Mucosa of stomach (tissue), 1 donor: ENCODE results near the gene HNRNPUL1.
"Not testable (repeated sequence)": the region's sequence is repeated elsewhere in the genome, so short reads cannot be mapped to it uniquely, and the experiment has no call there.

Experiments
- H3K27me3 ChIP-seq: one replicate; pipeline ENCODE4 v1.7.0; 2013; ENCODE audit warnings: mild to moderate bottlenecking, low read length; ENCODE audit not compliant: control insufficient read depth, insufficient read depth
- H3K36me3 ChIP-seq: one replicate; pipeline ENCODE4 v1.7.0; 2013; ENCODE audit warnings: low read length; ENCODE audit not compliant: control insufficient read depth, insufficient read depth
- H3K4me1 ChIP-seq: one replicate; pipeline ENCODE4 v1.7.0; 2013; ENCODE audit warnings: mild to moderate bottlenecking, low read length; ENCODE audit not compliant: control insufficient read depth, insufficient read depth
- H3K4me3 ChIP-seq: one replicate; pipeline ENCODE4 v1.7.0; 2013; ENCODE audit warnings: low read length
- H3K9ac ChIP-seq: one replicate; pipeline ENCODE4 v1.7.0; 2013; ENCODE audit warnings: mild to moderate bottlenecking, low read length, moderate library complexity
- H3K9me3 ChIP-seq: one replicate; pipeline ENCODE4 v1.7.0; 2013; ENCODE audit warnings: mild to moderate bottlenecking, low read length, moderate library complexity; ENCODE audit not compliant: control insufficient read depth
- donor health status: Pancreatic carcinoma.

HNRNPUL1 gene

DNA sequence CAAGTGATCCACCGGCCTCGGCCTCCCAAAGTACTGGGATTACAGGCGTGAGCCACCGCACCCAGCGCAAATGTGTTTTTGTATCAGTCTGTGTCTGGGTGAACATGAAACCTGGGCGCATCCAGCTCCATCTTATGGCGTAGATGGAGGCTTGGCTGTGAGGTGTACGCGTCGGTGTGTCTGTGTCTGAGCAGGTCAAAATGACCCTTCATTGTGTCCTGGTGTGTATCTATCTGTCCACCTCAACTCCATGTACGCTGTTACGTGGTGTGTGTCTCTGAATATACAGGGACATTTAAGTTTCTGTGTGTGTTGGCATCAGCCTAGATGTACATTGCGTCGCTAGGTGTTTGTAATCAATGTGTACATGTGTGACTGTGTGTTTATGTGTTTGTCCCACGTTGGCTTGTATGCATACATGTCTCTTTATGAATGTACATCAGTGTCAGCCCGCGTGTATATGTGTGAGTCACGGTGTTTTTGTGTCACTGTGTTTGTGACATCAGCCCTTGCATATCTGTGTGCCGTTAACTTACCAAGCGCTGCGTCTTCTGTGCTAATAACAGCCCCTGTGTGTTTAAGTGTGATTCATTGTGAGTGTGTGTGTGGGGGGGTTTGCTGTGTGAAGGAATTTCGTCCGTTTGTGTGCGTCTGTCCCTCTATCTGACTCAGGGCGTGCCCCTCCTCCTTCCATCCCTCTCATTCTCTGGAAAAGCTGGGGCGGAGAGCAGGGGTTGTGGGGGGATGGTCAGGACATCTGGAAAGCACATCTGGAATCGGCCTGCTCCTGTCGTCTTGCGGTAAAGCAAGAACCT is 38.7 kb upstream of the HNRNPUL1 start:
- Histone ChIP-seq H3K9ac (peak overlapping the region; percentile 52), H3K4me1 (peaks cover 12% of the 10 kb centered on the region), H3K4me3 (no peak overlapping the region), H3K9me3 (no peaks in the 10 kb centered on the region), H3K36me3 (no peaks in the 10 kb centered on the region), H3K27me3 (peaks cover 6% of the 10 kb centered on the region)

DNA sequence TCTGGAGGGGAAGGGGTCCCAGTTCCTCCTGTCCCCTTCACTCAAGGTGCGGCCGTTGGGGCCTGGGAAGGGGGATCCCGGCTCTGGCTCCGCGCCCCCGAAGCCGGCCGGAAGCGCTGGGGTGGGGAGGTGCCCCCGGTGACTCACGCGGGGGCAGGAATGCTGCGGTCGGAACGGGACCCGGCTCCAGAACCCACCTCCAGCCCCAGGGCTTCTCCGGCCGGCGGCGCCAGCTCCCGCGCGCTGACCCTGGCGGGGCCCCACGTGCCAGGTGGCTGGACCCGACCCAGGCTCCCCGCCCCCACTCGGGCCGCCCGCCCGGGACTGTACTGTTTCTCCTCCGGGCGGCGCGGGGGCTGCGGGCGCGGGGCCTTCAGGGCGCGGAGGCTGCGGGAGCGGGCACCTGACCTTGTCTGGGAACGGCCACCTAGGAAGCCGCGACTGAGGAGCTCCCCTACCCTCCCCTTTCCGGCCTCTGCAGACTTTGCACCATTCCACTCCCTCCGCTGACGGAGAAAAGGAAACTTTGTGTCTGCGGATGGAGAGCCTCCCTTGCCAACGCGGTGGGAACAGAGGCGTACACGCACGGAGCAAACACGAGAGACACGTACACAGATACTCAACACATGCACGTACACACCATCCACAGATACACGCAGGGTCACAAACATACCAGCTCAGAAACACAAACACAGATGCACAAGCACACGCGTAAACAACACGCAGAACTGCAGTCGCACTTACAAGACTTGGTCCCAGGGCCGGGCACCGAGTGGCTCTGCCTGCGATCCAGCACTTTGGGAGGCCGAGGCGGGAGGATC is 37.9 kb upstream of the HNRNPUL1 start:
- Histone ChIP-seq H3K4me3 (peak overlapping the region; percentile 17), H3K9ac (peak overlapping the region; percentile 52), H3K9me3 (no peaks in the 10 kb centered on the region), H3K36me3 (no peaks in the 10 kb centered on the region), H3K4me1 (peaks cover 12% of the 10 kb centered on the region), H3K27me3 (no peaks in the 10 kb centered on the region)

DNA sequence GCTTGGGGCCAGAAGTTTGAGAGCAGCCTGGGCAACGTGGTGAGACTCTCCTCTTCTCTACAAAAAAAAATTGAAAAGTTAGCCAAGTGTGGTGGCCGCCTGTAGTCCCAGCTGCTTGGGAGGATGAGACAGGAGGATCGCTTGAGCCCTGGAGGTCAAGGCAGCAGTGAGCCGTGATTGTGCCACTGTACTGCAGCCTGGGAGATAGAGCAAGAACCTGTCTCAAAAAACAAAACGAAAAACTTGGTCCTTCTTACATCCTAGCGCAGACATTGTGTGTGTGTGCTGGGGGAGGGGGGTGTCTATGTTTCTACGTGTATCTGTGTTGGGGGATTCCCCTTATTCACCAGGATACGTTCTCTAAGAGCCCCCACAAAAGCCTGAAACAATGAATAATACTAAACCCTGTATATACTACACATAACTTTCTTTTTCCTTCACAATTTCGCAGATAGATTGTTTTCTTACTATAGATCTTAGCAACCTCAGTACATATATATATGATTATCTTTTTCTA is 37.2 kb upstream of the HNRNPUL1 start:
- Histone ChIP-seq H3K4me1 (peaks cover 12% of the 10 kb centered on the region), H3K36me3 (no peaks in the 10 kb centered on the region), H3K9me3 (no peaks in the 10 kb centered on the region), H3K9ac (peak overlapping the region; percentile 52), H3K27me3 (no peaks in the 10 kb centered on the region), H3K4me3 (peak overlapping the region; percentile 17)

DNA sequence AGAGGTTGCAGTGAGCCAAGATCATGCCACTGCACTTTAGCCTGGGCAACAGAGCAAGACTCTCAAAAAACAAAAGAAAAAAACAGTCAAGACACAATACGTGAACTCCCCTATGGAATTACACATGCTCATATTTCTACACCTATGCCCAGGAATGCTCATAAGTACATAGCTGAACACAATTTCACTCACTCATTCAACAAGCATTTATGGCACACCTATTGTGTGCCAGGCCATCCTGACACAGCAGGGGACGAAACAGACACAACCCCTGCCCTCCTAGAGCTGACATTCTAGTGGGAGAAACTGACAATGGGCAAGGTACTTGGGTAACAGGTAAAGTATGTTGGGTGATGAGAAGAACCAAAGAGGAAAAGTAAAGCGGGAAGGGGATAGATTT is 35.7 kb upstream of the HNRNPUL1 start:
- no peaks in the 10 kb centered on the region for H3K36me3 ChIP-seq
- no peak overlapping the region for H3K9ac ChIP-seq
- peaks cover 12% of the 10 kb centered on the region for H3K4me1 ChIP-seq
- no peak overlapping the region for H3K4me3 ChIP-seq
- no peaks in the 10 kb centered on the region for H3K9me3 ChIP-seq
- H3K27me3 ChIP-seq: no peaks in the 10 kb centered on the region

DNA sequence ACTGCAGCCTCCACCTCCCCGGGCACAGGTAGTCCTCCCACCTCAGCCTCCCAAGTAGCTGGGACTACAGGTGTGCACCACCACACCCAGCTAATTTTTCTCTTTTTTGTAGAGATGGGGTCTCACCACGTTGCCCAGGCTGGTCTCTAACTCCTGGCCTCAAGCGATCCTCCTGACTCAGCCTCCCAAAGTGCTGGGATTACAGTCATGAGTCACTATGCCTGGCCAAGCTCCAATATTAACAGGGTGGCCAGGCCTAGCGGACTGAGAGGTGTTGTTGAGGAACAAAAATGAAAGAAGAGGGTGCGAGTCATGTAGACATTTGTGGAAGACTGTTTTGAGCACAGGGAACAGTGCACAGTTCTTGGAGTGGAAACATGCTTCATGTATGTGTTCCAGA is 34.8 kb upstream of the HNRNPUL1 start:
- H3K9ac ChIP-seq, H3K36me3 ChIP-seq, H3K9me3 ChIP-seq, H3K4me3 ChIP-seq, H3K27me3 ChIP-seq: not testable (repeated sequence)
- peaks cover 12% of the 10 kb centered on the region for H3K4me1 ChIP-seq

DNA sequence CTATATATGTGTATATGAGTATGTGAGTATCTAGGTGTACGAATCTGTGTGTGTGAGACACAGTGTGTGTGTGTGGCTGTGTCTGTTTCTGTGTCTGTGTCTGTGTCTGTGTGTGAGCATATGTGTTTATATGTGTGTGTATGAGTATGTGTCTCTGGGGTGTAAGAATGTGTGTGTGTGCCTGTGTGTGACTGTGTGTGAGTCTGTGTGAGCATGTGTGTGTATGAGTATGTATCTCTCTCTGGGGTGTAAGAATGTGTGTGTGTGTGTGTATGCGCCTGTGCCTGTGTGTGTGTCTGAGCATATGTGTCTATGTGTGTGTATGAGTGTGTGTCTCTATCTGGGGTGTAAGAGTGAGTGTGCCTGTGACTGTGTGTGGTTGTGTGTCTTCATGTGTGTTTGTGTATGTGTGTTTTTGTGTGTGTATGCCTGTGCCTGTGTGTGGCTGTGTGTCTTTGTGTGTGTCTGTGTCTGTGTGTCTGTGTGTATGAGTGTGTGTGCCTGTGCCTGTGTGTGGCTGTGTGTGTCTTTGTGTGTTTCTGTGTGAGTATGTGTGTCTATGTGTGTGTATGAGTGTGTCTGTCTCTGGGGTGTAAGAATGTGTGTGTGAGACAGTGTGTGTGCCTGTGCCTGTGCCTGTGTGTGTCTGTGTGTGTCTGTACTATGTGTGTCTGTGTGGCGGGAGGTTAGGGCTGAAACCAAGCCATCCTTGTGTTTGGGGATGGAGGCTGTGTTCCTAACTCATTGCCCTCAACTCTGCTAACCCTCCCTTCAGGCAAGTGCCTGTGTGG is 33.9 kb upstream of the HNRNPUL1 start:
- H3K9me3 ChIP-seq: no peaks in the 10 kb centered on the region
- peaks cover 12% of the 10 kb centered on the region for H3K4me1 ChIP-seq
- no peaks in the 10 kb centered on the region for H3K36me3 ChIP-seq
- no peak overlapping the region for H3K4me3 ChIP-seq
- H3K9ac ChIP-seq: no peak overlapping the region
- H3K27me3 ChIP-seq: no peaks in the 10 kb centered on the region

DNA sequence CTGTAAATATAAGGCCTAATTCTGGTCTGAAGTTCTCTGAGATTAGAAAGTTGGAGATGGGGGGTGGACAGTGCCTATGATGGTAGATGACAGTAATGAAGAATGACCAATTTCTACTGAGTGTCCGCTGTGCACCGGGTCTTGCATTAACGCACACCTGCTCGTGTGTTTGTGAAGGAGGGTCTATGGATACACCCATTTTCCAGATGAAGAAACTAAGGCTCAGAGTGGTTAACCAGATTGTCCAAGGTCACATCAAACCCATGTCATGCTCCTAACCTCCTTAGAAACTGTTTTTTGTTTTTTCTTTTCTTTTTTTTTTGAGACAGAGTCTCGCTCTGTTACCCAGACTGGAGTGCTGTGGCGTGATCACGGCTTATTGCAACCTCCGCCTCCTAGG is 31.5 kb upstream of the HNRNPUL1 start:
- Histone ChIP-seq H3K36me3 (no peaks in the 10 kb centered on the region), H3K9me3 (no peaks in the 10 kb centered on the region), H3K9ac (no peak overlapping the region), H3K27me3 (no peaks in the 10 kb centered on the region), H3K4me1 (no peaks in the 10 kb centered on the region), H3K4me3 (no peak overlapping the region)

DNA sequence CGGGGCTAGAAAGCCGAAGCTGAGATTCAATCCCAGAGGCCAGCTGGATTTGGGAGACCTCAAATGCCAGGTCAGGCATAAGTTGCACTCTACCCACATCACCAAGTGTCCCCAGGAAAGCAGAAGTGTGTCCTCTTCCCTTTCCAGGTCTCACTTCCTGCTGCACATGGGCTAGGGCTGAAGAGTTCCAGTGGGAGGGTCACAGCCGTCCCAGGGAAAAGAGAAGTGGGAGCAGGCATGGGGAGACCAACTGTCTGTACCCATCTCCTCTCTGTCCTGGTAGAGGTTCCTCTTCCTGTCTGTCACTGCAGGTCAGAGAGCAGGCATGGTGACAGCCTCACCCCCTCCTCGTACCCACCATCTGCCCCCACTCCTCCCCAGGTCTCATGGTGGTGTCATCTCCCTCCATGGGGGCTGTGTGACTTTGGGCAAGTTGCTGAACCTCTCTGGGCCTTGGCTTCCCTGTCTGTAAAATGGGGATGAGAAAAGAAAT is 30.4 kb upstream of the HNRNPUL1 start:
- Histone ChIP-seq H3K4me3 (no peak overlapping the region), H3K27me3 (peaks cover under 1% of the 10 kb centered on the region), H3K9ac (no peak overlapping the region), H3K9me3 (no peaks in the 10 kb centered on the region), H3K36me3 (no peaks in the 10 kb centered on the region), H3K4me1 (no peaks in the 10 kb centered on the region)

DNA sequence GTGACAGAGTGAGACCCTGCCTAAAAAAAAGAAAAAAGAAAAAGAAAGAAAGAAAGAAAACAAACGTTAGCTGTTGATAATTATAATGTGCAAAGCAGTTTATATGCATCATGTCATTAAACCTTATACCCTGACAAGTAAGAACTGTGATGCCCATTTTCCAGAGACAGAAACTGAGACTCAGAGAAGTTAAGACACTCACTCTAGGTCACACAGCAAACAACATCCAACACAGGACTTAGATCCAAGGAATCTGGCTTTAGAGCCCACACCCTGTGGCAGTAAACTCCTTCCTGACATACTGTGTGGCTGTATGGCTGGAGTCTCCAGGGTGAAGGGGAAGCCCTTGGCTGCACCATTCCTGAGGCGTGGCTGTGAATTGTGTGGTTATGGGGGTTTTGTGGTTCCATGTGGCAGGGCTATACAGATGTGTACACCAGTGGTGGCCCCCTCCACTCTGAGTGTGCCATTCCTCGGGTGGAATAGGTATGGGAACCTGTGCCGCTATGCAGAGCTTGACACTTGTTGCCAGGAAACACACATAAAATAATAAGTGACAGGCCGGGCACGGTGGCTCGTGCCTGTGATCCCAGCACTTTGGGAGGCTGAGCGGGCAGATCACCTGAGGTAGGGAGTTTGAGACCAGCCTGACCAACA is 29.5 kb upstream of the HNRNPUL1 start:
- no peaks in the 10 kb centered on the region for H3K36me3 ChIP-seq
- peaks cover 8% of the 10 kb centered on the region for H3K4me1 ChIP-seq
- H3K9me3 ChIP-seq: no peaks in the 10 kb centered on the region
- H3K27me3 ChIP-seq: peaks cover 7% of the 10 kb centered on the region
- no peak overlapping the region for H3K9ac ChIP-seq
- H3K4me3 ChIP-seq: no peak overlapping the region

DNA sequence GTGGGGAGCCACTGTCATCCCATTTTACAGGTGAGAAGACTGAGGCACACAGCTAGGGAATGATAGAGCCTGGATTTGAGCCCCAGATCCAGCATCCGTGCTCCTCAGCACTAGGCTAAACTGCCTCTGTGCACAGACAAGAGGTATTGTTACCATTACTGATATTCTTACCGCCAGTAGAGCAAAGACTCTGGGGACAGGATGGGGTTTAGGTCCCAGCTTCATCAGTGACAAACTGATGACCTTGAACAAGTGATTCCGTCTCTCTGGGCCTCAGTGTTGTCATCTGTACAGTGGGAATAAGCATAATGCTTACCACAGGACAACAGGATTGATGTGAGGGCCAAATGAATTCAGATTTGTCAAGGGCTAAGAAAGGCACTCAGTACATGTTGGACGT is 28.7 kb upstream of the HNRNPUL1 start:
- Histone ChIP-seq H3K36me3 (no peaks in the 10 kb centered on the region), H3K27me3 (peaks cover 7% of the 10 kb centered on the region), H3K9me3 (no peaks in the 10 kb centered on the region), H3K4me1 (peaks cover 8% of the 10 kb centered on the region), H3K4me3 (no peak overlapping the region), H3K9ac (no peak overlapping the region)

DNA sequence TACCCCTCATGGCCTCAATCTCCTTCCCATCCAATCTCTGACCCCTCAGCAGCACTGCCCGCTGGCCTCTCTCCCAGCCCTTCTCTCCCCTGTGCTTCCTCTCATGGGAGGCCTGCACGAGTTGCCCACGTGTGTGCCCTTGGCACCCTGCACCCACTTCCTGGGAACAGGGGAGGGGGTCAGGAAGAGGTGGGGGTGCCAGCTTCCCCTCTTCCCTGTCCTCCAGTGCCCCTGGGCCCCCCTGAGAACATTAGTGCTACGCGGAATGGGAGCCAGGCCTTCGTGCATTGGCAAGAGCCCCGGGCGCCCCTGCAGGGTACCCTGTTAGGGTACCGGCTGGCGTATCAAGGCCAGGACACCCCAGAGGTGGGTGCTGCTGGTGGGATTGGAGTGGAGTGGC is 25.9 kb upstream of the HNRNPUL1 start:
- Histone ChIP-seq H3K9me3 (no peaks in the 10 kb centered on the region), H3K4me1 (peaks cover 8% of the 10 kb centered on the region), H3K4me3 (no peak overlapping the region), H3K36me3 (no peaks in the 10 kb centered on the region), H3K9ac (no peak overlapping the region), H3K27me3 (peaks cover 7% of the 10 kb centered on the region)
